H1 (cell line): ENCODE measurements around the gene CAD. TPM values are rescaled to one million over a fixed set of nuclear protein-coding genes. Genes with fewer than 3 reads are reported as not detected.

Source experiments
- CHD2 ChIP-seq: IDR thresholded peaks from 2 replicates; pipeline ENCODE4 v1.6.1; 2012; ENCODE audit warnings: low read length, improper control_type of control experiment
- CREB1 ChIP-seq: IDR thresholded peaks from 2 replicates; pipeline ENCODE4 v1.6.1; 2012; ENCODE audit warnings: inconsistent platforms
- GABPA ChIP-seq: IDR thresholded peaks from 2 replicates; pipeline ENCODE4 v1.6.1; 2011; ENCODE audit warnings: mild to moderate bottlenecking, low read length, moderate library complexity, borderline replicate concordance; ENCODE audit not compliant: insufficient read depth
- PHF8 ChIP-seq: fragments of 200-600 bp; sonication (generic); conservative IDR thresholded peaks from 2 replicates; pipeline ENCODE4 v1.7.1; 2012; ENCODE audit warnings: low read depth, mild to moderate bottlenecking, inconsistent platforms, low read length, moderate library complexity
- RFX5 ChIP-seq: IDR thresholded peaks from 2 replicates; pipeline ENCODE4 v1.6.1; 2011; ENCODE audit warnings: low read depth, low read length, improper control_type of control experiment, borderline replicate concordance
- SAP30 ChIP-seq: fragments of 300-600 bp; sonication (generic); IDR thresholded peaks from 2 replicates; pipeline ENCODE4 v1.7.1; 2012; ENCODE audit warnings: low read length, moderate library complexity, mild to moderate bottlenecking, inconsistent platforms; ENCODE audit not compliant: insufficient read depth, insufficient replicate concordance
- SIX5 ChIP-seq: IDR thresholded peaks from 2 replicates; pipeline ENCODE4 v1.6.1; 2011; ENCODE audit warnings: mild to moderate bottlenecking, low read depth, low read length
- TCF12 ChIP-seq: IDR thresholded peaks from 2 replicates; pipeline ENCODE4 v1.6.1; 2011; ENCODE audit warnings: low read depth, mild to moderate bottlenecking, low read length
- TEAD4 ChIP-seq: IDR thresholded peaks from 2 replicates; pipeline ENCODE4 v1.6.1; 2012; ENCODE audit warnings: low read depth, low read length, inconsistent platforms, mixed read lengths
- polyA plus RNA-seq, 7 experiments: library from polyadenylated mRNA; depleted of rRNA in 3 of 7; stranded (reverse) in 5 of 7; unstranded in 2 of 7; fragments of >200 nt in 5 of 7; fragments of 200-250 nt in 2 of 7; gene quantifications; 1 replicate in 5 of 7; 2 replicates in 1 of 7; 4 replicates in 1 of 7; pipeline versions ENCODE4 v1.2.1 to v1.2.3, GENCODE V29; 2011 to 2013; ENCODE audit warnings: missing spikeins in 2 of 7, mixed read lengths in 2 of 7
- total RNA-seq: library from RNA; stranded (reverse); fragmentation: NEBNext Ultra II Directional; extraction: Animal tissue kit (Norgen Biotek cat#: 25700); gene quantifications from 2 replicates; pipeline ENCODE4 v1.2.1, GENCODE V29; 2021
- TF ChIP-seq, protein P1 (sequence below): fragments of 300-600 bp; sonication (generic); IDR thresholded peaks from 2 replicates; pipeline ENCODE4 v1.7.1; 2012; ENCODE audit warnings: low read length, moderate library complexity, mild to moderate bottlenecking, inconsistent platforms; ENCODE audit not compliant: insufficient replicate concordance

Gene CAD
- total and polyA plus RNA-seq, 2 of the 8 experiments (the other 6 are each of a cell fraction or from before 2014, with no cell fraction given) = 130 to 146 TPM

DNA sequence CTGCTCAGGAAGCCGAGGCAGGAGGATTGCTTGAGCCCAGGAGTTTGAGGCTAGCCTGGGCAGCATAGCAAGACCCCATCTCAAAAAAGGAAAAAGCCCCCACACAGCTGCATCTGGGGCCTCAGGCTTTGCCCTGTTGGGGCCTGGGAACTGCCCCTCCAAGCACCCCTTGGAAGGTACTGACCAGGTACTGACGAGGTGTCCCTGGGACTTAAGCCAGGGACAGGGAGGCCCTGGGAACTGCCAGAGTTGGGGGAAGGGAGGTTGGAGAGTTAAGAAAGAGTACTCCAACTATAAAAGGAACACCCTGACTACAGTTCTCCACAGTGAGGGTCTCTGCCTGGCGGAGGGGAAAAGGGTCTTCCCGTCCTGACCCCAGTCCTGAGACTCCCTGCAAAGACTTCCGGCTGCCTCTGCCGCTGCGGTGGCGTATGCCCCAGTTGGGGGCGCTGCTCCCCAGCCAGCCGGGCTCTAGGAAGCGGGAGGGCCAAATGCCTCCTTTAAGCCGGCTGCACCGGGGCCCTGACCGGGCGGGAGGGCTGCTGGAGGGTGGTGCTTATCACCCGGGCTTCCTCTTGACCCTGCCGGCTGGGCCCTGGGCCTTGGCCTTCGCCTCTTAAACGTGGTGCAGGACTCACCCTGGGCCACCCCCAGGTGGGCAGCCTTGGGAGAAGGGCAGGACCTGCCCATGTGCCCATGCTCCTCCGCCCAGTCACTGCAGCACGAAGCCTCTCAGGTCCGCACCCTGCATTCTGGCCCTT lies 32.9 kb downstream of the CAD start (continued):
- TF ChIP-seq TEAD4 (0 out of 2 replicates have a peak, but pooled peaks have one; percentile 4), TCF12 (no peak), SAP30 (no peak), SIX5 (no peak), CHD2 (no peak), GABPA (no peak; the same call in 1 of the 2 replicates), CREB1 (no peak; the same call in 1 of the 2 replicates), RFX5 (no peak), PHF8 (no peak)
- TF ChIP-seq, protein P1, sequence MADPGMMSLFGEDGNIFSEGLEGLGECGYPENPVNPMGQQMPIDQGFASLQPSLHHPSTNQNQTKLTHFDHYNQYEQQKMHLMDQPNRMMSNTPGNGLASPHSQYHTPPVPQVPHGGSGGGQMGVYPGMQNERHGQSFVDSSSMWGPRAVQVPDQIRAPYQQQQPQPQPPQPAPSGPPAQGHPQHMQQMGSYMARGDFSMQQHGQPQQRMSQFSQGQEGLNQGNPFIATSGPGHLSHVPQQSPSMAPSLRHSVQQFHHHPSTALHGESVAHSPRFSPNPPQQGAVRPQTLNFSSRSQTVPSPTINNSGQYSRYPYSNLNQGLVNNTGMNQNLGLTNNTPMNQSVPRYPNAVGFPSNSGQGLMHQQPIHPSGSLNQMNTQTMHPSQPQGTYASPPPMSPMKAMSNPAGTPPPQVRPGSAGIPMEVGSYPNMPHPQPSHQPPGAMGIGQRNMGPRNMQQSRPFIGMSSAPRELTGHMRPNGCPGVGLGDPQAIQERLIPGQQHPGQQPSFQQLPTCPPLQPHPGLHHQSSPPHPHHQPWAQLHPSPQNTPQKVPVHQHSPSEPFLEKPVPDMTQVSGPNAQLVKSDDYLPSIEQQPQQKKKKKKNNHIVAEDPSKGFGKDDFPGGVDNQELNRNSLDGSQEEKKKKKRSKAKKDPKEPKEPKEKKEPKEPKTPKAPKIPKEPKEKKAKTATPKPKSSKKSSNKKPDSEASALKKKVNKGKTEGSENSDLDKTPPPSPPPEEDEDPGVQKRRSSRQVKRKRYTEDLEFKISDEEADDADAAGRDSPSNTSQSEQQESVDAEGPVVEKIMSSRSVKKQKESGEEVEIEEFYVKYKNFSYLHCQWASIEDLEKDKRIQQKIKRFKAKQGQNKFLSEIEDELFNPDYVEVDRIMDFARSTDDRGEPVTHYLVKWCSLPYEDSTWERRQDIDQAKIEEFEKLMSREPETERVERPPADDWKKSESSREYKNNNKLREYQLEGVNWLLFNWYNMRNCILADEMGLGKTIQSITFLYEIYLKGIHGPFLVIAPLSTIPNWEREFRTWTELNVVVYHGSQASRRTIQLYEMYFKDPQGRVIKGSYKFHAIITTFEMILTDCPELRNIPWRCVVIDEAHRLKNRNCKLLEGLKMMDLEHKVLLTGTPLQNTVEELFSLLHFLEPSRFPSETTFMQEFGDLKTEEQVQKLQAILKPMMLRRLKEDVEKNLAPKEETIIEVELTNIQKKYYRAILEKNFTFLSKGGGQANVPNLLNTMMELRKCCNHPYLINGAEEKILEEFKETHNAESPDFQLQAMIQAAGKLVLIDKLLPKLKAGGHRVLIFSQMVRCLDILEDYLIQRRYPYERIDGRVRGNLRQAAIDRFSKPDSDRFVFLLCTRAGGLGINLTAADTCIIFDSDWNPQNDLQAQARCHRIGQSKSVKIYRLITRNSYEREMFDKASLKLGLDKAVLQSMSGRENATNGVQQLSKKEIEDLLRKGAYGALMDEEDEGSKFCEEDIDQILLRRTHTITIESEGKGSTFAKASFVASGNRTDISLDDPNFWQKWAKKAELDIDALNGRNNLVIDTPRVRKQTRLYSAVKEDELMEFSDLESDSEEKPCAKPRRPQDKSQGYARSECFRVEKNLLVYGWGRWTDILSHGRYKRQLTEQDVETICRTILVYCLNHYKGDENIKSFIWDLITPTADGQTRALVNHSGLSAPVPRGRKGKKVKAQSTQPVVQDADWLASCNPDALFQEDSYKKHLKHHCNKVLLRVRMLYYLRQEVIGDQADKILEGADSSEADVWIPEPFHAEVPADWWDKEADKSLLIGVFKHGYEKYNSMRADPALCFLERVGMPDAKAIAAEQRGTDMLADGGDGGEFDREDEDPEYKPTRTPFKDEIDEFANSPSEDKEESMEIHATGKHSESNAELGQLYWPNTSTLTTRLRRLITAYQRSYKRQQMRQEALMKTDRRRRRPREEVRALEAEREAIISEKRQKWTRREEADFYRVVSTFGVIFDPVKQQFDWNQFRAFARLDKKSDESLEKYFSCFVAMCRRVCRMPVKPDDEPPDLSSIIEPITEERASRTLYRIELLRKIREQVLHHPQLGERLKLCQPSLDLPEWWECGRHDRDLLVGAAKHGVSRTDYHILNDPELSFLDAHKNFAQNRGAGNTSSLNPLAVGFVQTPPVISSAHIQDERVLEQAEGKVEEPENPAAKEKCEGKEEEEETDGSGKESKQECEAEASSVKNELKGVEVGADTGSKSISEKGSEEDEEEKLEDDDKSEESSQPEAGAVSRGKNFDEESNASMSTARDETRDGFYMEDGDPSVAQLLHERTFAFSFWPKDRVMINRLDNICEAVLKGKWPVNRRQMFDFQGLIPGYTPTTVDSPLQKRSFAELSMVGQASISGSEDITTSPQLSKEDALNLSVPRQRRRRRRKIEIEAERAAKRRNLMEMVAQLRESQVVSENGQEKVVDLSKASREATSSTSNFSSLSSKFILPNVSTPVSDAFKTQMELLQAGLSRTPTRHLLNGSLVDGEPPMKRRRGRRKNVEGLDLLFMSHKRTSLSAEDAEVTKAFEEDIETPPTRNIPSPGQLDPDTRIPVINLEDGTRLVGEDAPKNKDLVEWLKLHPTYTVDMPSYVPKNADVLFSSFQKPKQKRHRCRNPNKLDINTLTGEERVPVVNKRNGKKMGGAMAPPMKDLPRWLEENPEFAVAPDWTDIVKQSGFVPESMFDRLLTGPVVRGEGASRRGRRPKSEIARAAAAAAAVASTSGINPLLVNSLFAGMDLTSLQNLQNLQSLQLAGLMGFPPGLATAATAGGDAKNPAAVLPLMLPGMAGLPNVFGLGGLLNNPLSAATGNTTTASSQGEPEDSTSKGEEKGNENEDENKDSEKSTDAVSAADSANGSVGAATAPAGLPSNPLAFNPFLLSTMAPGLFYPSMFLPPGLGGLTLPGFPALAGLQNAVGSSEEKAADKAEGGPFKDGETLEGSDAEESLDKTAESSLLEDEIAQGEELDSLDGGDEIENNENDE = no peak
